KMS-11 (cell line): ENCODE measurements around the gene TAGLN2.
A peak's percentile ranks its signal among the peaks of the same experiment; 100 is the strongest.

Experiments used
- H2AFZ ChIP-seq: fragments of 200-600 bp; sonication (generic); 2 replicates; pipeline ENCODE4 v1.6.1; 2016; ENCODE audit warnings: antibody characterized with exemption, mixed run types, low read depth
- H3K27ac ChIP-seq: fragments of 200-600 bp; sonication (generic); 2 replicates; pipeline ENCODE4 v1.6.1; 2016; ENCODE audit warnings: mild to moderate bottlenecking, mixed run types
- H3K27me3 ChIP-seq: fragments of 200-600 bp; sonication (generic); 2 replicates; pipeline ENCODE4 v1.6.1; 2017; ENCODE audit warnings: mild to moderate bottlenecking, low read depth, mixed run types, moderate library complexity; ENCODE audit not compliant: insufficient read depth
- H3K36me3 ChIP-seq: fragments of 200-600 bp; sonication (generic); 2 replicates; pipeline ENCODE4 v1.6.1; 2017; ENCODE audit warnings: mild to moderate bottlenecking, mixed run types; ENCODE audit not compliant: insufficient read depth
- H3K4me1 ChIP-seq: fragments of 200-600 bp; sonication (generic); 2 replicates; pipeline ENCODE4 v1.6.1; 2016; ENCODE audit warnings: mild to moderate bottlenecking, low read depth, mixed run types; ENCODE audit not compliant: poor library complexity, severe bottlenecking
- H3K4me2 ChIP-seq: fragments of 200-600 bp; sonication (generic); 2 replicates; pipeline ENCODE4 v1.7.0; 2016; ENCODE audit warnings: mild to moderate bottlenecking, mixed run types
- H3K4me3 ChIP-seq: fragments of 200-600 bp; sonication (generic); IDR thresholded peaks from 2 replicates; pipeline ENCODE4 v1.6.1; 2017; ENCODE audit warnings: low read depth, low read length, mixed read lengths; ENCODE audit not compliant: insufficient read depth
- H3K79me2 ChIP-seq: fragments of 200-600 bp; sonication (generic); 2 replicates; pipeline ENCODE4 v1.6.1; 2016; ENCODE audit warnings: low read depth, mixed run types; ENCODE audit not compliant: insufficient read depth
- H3K9ac ChIP-seq: fragments of 200-600 bp; sonication (generic); 2 replicates; pipeline ENCODE4 v1.6.1; 2016; ENCODE audit warnings: mild to moderate bottlenecking, mixed run types
- H4K20me1 ChIP-seq: fragments of 200-600 bp; sonication (generic); 2 replicates; pipeline ENCODE4 v1.6.1; 2016; ENCODE audit warnings: mild to moderate bottlenecking, mixed run types; ENCODE audit not compliant: insufficient read depth
- CTCF ChIP-seq: fragments of 200-600 bp; sonication (generic); conservative IDR thresholded peaks from 2 replicates; pipeline ENCODE4 v1.6.1; 2017; ENCODE audit warnings: low read depth, mild to moderate bottlenecking, antibody characterized with exemption, low read length, moderate library complexity, mixed read lengths

Gene TAGLN2

GRCh38 chr1:159922511-159923202 lies 2.6 kb downstream of the TAGLN2 start:
- H3K27me3 ChIP-seq = no peaks in the 10 kb centered on the region
- peak overlapping the region; percentile 78 for H3K27ac ChIP-seq
- peak overlapping the region; percentile 92 for H3K4me2 ChIP-seq
- H4K20me1 ChIP-seq = peaks cover 53% of the 10 kb centered on the region
- H3K4me3 ChIP-seq = no peak overlapping the region
- no peak overlapping the region for H2AFZ ChIP-seq
- H3K9ac ChIP-seq = peak overlapping the region; percentile 98; the same call in 1 of the 2 replicates
- peaks cover 21% of the 10 kb centered on the region; the same call in 1 of the 2 replicates for H3K36me3 ChIP-seq
- H3K79me2 ChIP-seq = peaks cover 66% of the 10 kb centered on the region
- TF ChIP-seq CTCF = no peak
- peaks cover 71% of the 10 kb centered on the region for H3K4me1 ChIP-seq

DNA sequence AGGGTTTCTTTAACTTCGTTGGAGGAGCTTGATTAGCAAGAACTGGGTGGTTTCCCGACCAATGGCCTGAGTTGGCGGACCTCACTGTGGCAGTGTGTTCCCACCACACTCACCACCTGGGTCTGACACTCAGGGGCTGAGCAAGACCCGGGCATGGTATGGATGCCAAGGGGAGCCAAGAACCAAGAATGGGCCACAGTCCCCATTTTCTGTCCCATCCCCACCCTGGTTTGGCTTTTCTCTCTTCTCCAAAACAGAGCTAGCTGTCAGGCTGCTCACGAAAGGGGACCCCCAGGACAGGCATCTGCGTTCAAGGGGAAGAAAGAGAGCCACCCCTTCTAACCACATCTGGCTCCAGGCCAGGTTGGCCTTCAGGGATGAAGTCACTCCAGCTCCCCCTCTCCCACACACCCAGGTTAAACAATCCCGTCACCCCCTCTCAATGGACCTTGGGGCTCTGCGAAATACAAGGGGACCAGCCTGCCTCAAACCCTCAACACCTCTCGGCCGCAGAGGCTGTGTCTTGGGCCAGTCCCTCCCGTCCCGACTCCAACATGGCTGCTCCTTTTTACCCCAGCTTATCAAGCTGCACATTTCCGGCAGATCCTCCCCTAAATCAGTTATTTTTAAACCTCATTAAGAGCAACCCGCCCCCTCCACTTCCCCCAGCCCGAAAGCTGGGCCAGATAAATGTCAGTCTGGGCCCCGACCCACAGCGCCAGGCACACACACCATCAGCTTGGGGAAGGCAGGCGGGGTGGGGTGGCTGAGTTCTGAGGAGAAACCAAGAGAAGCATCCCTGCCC lies 3.4 kb downstream of the TAGLN2 start:
- no peaks in the 10 kb centered on the region for H3K27me3 ChIP-seq
- no peak overlapping the region for H3K4me3 ChIP-seq
- peak overlapping the region; percentile 98; the same call in 1 of the 2 replicates for H3K9ac ChIP-seq
- peaks cover 75% of the 10 kb centered on the region for H3K4me1 ChIP-seq
- peak overlapping the region; percentile 92 for H3K4me2 ChIP-seq
- H3K79me2 ChIP-seq = peaks cover 66% of the 10 kb centered on the region
- H4K20me1 ChIP-seq = peaks cover 53% of the 10 kb centered on the region
- peaks cover 21% of the 10 kb centered on the region; the same call in 1 of the 2 replicates for H3K36me3 ChIP-seq
- H2AFZ ChIP-seq = no peak overlapping the region
- peak overlapping the region; percentile 78; the same call in 1 of the 2 replicates for H3K27ac ChIP-seq
- no peak for TF ChIP-seq CTCF

- H3K4me3 ChIP-seq = no peak overlapping the region
- peak overlapping the region; percentile 92; the same call in 1 of the 2 replicates for H3K4me2 ChIP-seq
- H3K27ac ChIP-seq = peak overlapping the region; percentile 78; the same call in 1 of the 2 replicates
- H3K27me3 ChIP-seq = no peaks in the 10 kb centered on the region
- H3K9ac ChIP-seq = no peak overlapping the region; the same call in 1 of the 2 replicates
- no peak for TF ChIP-seq CTCF
- H2AFZ ChIP-seq = no peak overlapping the region
- peaks cover 21% of the 10 kb centered on the region; the same call in 1 of the 2 replicates for H3K36me3 ChIP-seq
- H3K79me2 ChIP-seq = peaks cover 66% of the 10 kb centered on the region
- H3K4me1 ChIP-seq = peaks cover 73% of the 10 kb centered on the region
- H4K20me1 ChIP-seq = peaks cover 53% of the 10 kb centered on the region
These were observed 4.1 kb downstream of the TAGLN2 start for GRCh38 chr1:159921251-159921650.

DNA sequence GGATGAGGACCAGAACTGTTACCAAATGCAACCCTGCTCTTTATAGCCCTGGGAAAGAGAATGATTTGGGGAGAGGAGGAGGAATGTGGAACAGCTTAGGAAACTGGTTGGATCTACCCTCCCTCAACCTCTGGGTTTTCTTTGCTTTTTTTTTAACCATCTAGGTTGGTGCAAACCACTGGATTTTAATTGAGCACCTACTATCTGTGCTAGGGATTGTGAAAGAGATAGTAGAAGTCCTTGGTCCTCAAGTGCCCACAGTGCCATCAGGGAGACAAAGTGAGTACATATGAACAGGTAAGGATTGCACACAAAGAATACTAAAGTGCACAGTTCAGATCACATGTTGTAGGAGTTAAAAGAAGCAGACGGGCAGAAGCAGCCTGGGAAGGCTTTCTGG lies 4.7 kb downstream of the TAGLN2 start:
- Histone ChIP-seq H3K27ac (peak overlapping the region; percentile 78; the same call in 1 of the 2 replicates), H3K4me1 (peaks cover 68% of the 10 kb centered on the region), H3K36me3 (peaks cover 21% of the 10 kb centered on the region; the same call in 1 of the 2 replicates), H3K4me2 (peak overlapping the region; percentile 92), H3K27me3 (no peaks in the 10 kb centered on the region), H3K79me2 (peaks cover 66% of the 10 kb centered on the region), H3K9ac (no peak overlapping the region; the same call in 1 of the 2 replicates), H2AFZ (no peak overlapping the region), H3K4me3 (no peak overlapping the region), H4K20me1 (peaks cover 53% of the 10 kb centered on the region)
- TF ChIP-seq CTCF = no peak
